IMR-90 (cell line): ENCODE data around the gene SLC25A28. TPM values are rescaled to one million over a fixed set of nuclear protein-coding genes. Genes with fewer than 3 reads are reported as not detected.
A peak's percentile ranks its signal among the peaks of the same experiment; 100 is the strongest.

Experiments used
- ATAC-seq: fragments of 200-7000 bp; cut with Tn5 transposase; 2 replicates; pipeline ENCODE4 v1.9.1; 2020; ENCODE audit warnings: low read depth, mild to moderate bottlenecking, moderate library complexity
- BruUV-seq: library from RNA; stranded (reverse); fragments of 400-500 nt; replicated peaks from 2 replicates; lab custom pipeline; 2021; lab: Mats Ljungman, UMichigan
- CTCF ChIA-PET: fragments of 300-600 bp; formaldehyde crosslinking; extraction: SDS; loops from one replicate; lab custom pipeline; 2021; ENCODE audit warnings: antibody characterized with exemption; lab: Yijun Ruan, JAX
- POLR2A ChIA-PET: fragments of 300-600 bp; sonication (Branson Sonifier 250); formaldehyde crosslinking; loops from one replicate; lab custom pipeline; 2022; ENCODE audit warnings: antibody characterized with exemption; ENCODE audit not compliant: unreplicated experiment; lab: Charles Lee
- DNase-seq: peaks from one replicate; pipeline ENCODE4 v3.0.0; 2013
- H2AFZ ChIP-seq: replicated peaks from 2 replicates; pipeline ENCODE3; 2013; ENCODE audit warnings: low read length, mild to moderate bottlenecking; ENCODE audit not compliant: poor library complexity
- H2AK5ac ChIP-seq: 2 replicates; pipeline ENCODE4 v1.6.1; 2013; ENCODE audit warnings: low read depth, low read length, inconsistent platforms
- H2AK9ac ChIP-seq: replicated peaks from 2 replicates; pipeline ENCODE3; 2013; ENCODE audit warnings: mild to moderate bottlenecking, low read depth, low read length, moderate library complexity; ENCODE audit not compliant: poor library complexity
- H2BK120ac ChIP-seq: 2 replicates; pipeline ENCODE4 v1.6.1; 2013; ENCODE audit warnings: low read depth, low read length, inconsistent platforms
- H2BK15ac ChIP-seq: 3 replicates; pipeline ENCODE4 v1.6.1; 2013; ENCODE audit warnings: low read depth, low read length, inconsistent platforms
- H2BK20ac ChIP-seq: 2 replicates; pipeline ENCODE4 v1.6.1; 2013; ENCODE audit warnings: low read depth, mild to moderate bottlenecking, inconsistent platforms, low read length, moderate library complexity
- H2BK5ac ChIP-seq: 2 replicates; pipeline ENCODE4 v1.6.1; 2013; ENCODE audit warnings: mild to moderate bottlenecking, low read depth, low read length, inconsistent platforms; ENCODE audit not compliant: poor library complexity, severe bottlenecking
- H3K14ac ChIP-seq: replicated peaks from 2 replicates; pipeline ENCODE4 v1.6.1; 2013; ENCODE audit warnings: low read depth, low read length, inconsistent platforms
- H3K18ac ChIP-seq: 2 replicates; pipeline ENCODE4 v1.6.1; 2013; ENCODE audit warnings: low read depth, low read length, control low read depth
- H3K23ac ChIP-seq: 2 replicates; pipeline ENCODE4 v1.6.1; 2013; ENCODE audit warnings: low read depth, low read length, inconsistent platforms
- H3K27ac ChIP-seq: 2 replicates; pipeline ENCODE4 v1.5.1; 2013; ENCODE audit warnings: mild to moderate bottlenecking, control low read depth, low read length; ENCODE audit not compliant: insufficient read depth
- H3K27me3 ChIP-seq: 2 replicates; pipeline ENCODE4 v1.6.1; 2013; ENCODE audit warnings: low read length; ENCODE audit not compliant: control insufficient read depth, insufficient read depth
- H3K36me3 ChIP-seq: 2 replicates; pipeline ENCODE4 v1.6.1; 2013; ENCODE audit warnings: low read length, mixed read lengths; ENCODE audit not compliant: control insufficient read depth, insufficient read depth
- H3K4ac ChIP-seq: 2 replicates; pipeline ENCODE4 v1.6.1; 2013; ENCODE audit warnings: low read depth, low read length, inconsistent platforms
- H3K4me1 ChIP-seq: 2 replicates; pipeline ENCODE4 v1.6.1; 2013; ENCODE audit warnings: low read length, mixed read lengths; ENCODE audit not compliant: control insufficient read depth, insufficient read depth
- H3K4me2 ChIP-seq: 2 replicates; pipeline ENCODE4 v1.6.1; 2013; ENCODE audit warnings: low read depth, mild to moderate bottlenecking, control low read depth, low read length, moderate library complexity
- H3K4me3 ChIP-seq: 2 replicates; pipeline ENCODE4 v1.5.1; 2013; ENCODE audit warnings: low read depth, mild to moderate bottlenecking, control low read depth, low read length, moderate library complexity; ENCODE audit not compliant: insufficient read depth
- H3K56ac ChIP-seq: 2 replicates; pipeline ENCODE4 v1.6.1; 2013; ENCODE audit warnings: low read length, inconsistent platforms; ENCODE audit not compliant: insufficient read depth; ENCODE audit errors: extremely low read depth
- H3K79me1 ChIP-seq, 2 experiments: 2 replicates each; pipeline ENCODE4 v1.6.1; 2013; ENCODE audit warnings: low read length in 2 of 2, inconsistent platforms in 1 of 2, low read depth in 1 of 2
- H3K9ac ChIP-seq: 2 replicates; pipeline ENCODE4 v1.6.1; 2013; ENCODE audit warnings: low read depth, low read length, control low read depth
- H3K9me1 ChIP-seq: 2 replicates; pipeline ENCODE4 v1.6.1; 2013; ENCODE audit warnings: low read length, inconsistent platforms; ENCODE audit not compliant: insufficient read depth
- H3K9me3 ChIP-seq: 2 replicates; pipeline ENCODE4 v1.6.1; 2013; ENCODE audit warnings: low read length; ENCODE audit not compliant: control insufficient read depth, insufficient read depth
- H4K20me1 ChIP-seq: 2 replicates; pipeline ENCODE4 v1.6.1; 2013; ENCODE audit warnings: low read length, inconsistent platforms; ENCODE audit not compliant: insufficient read depth
- H4K5ac ChIP-seq: 2 replicates; pipeline ENCODE4 v1.6.1; 2013; ENCODE audit warnings: mild to moderate bottlenecking, low read depth, low read length, control low read depth
- H4K8ac ChIP-seq, 2 experiments: 2 replicates each; pipeline ENCODE4 v1.6.1; 2013; ENCODE audit warnings: low read depth in 2 of 2, low read length in 2 of 2, control low read depth in 1 of 2, inconsistent platforms in 1 of 2
- H4K91ac ChIP-seq: 2 replicates; pipeline ENCODE4 v1.6.1; 2013; ENCODE audit warnings: low read depth, low read length, inconsistent platforms; ENCODE audit not compliant: insufficient read depth
- CHD1 ChIP-seq: IDR thresholded peaks from 2 replicates; pipeline ENCODE4 v1.6.1; 2012; ENCODE audit warnings: low read depth, low read length, improper control_type of control experiment
- NFE2L2 ChIP-seq: fragments of 150-350 bp; IDR thresholded peaks from 2 replicates; pipeline ENCODE4 v1.6.1; 2016; ENCODE audit warnings: low read depth, mild to moderate bottlenecking, low read length
- RAD21 ChIP-seq: IDR thresholded peaks from 2 replicates; pipeline ENCODE4 v1.6.1; 2012; ENCODE audit warnings: low read length, improper control_type of control experiment
- RCOR1 ChIP-seq: IDR thresholded peaks from 2 replicates; pipeline ENCODE4 v1.6.1; 2012; ENCODE audit warnings: mild to moderate bottlenecking, low read length, improper control_type of control experiment; ENCODE audit not compliant: insufficient replicate concordance
- RFX5 ChIP-seq: IDR thresholded peaks from 2 replicates; pipeline ENCODE4 v1.8.0; 2012; ENCODE audit warnings: low read depth, mild to moderate bottlenecking, low read length, moderate library complexity
- WGBS, 2 experiments: methylation state at CpG; one replicate each; pipeline versions ENCODE4 v1.1.5 to v1.1.7; 2013; ENCODE audit warnings: missing lambda C conversion rate in 2 of 2; ENCODE audit not compliant: insufficient read length in 1 of 2; ENCODE audit errors: extremely low coverage in 2 of 2; 5-methylcytosine and 5-hydroxymethylcytosine counted together
- dilution Hi-C: fragments of 300-500 bp; cut with HindIII; formaldehyde crosslinking; loops from one replicate; pipeline ENCODE4 v1.14.3; 2018; ENCODE audit warnings: low sequenced_read_pairs; ENCODE audit not compliant: unreplicated experiment
- in situ Hi-C: fragments of 300-500 bp; cut with MboI; formaldehyde crosslinking; loops from 3 replicates; pipeline ENCODE4 v1.14.3; 2019; ENCODE audit warnings: low sequenced_read_pairs, inconsistent platforms, mixed read lengths
- intact Hi-C: fragments of 100-400 bp; cut with micrococcal nuclease; formaldehyde crosslinking; loops from 2 replicates; pipeline ENCODE4 v1.10.0; 2022
- polyA plus RNA-seq, 3 experiments: library from polyadenylated mRNA; depleted of rRNA; stranded (reverse); fragments of >200 nt; gene quantifications; 2 replicates each; pipeline ENCODE4 v1.2.3, GENCODE V29; 2012; ENCODE audit warnings: low replicate concordance in 1 of 3
- total RNA-seq: library from RNA; depleted of rRNA; stranded (reverse); fragments of >200 nt; gene quantifications from 2 replicates; pipeline ENCODE4 v1.2.3, GENCODE V29; 2012
- TF ChIP-seq, protein P1 (sequence below): fragments of 150-350 bp; IDR thresholded peaks from 2 replicates; pipeline ENCODE4 v1.6.1; 2016; ENCODE audit warnings: low read depth, mild to moderate bottlenecking, low read length, moderate library complexity, borderline replicate concordance

SLC25A28 gene
- total and polyA plus RNA-seq, 2 of the 4 experiments (the other 2 are of a cell fraction): 13.1 to 29.8 TPM

DNA sequence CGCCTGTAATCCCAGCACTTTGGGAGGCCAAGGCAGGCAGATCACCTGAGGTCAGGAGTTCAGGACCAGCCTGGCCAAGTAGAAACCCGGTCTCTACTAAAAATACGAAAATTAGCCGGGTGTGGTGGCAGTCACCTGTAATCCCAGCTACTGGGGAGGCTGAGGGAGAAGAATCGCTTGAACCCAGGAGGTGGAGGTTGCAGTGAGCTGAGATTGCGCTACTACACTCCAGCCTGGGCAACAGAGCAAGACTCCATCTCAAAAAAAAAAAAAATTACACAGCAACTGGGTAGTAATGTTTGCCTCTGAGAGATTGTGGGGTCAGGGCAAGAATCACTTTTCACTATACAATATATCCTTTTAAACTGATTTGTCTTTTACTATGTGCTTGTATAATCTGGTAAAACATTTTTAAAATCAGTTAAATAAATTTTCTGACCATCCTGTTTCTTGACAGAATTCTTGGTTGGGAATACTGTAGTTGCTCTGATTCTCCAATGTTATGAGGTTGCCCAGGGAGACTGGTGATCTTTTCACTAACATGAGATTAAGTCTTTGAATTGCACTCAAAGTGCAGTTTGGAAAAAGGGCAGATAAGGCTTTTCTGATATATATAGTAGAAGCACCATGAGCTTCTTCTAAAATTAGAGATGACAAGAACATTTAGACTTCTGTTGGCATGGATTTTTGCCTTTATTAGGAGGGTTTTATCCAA is 40.6 kb upstream of the SLC25A28 start (continued):
- TF ChIP-seq, protein P1, sequence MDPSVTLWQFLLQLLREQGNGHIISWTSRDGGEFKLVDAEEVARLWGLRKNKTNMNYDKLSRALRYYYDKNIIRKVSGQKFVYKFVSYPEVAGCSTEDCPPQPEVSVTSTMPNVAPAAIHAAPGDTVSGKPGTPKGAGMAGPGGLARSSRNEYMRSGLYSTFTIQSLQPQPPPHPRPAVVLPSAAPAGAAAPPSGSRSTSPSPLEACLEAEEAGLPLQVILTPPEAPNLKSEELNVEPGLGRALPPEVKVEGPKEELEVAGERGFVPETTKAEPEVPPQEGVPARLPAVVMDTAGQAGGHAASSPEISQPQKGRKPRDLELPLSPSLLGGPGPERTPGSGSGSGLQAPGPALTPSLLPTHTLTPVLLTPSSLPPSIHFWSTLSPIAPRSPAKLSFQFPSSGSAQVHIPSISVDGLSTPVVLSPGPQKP: no peak

DNA sequence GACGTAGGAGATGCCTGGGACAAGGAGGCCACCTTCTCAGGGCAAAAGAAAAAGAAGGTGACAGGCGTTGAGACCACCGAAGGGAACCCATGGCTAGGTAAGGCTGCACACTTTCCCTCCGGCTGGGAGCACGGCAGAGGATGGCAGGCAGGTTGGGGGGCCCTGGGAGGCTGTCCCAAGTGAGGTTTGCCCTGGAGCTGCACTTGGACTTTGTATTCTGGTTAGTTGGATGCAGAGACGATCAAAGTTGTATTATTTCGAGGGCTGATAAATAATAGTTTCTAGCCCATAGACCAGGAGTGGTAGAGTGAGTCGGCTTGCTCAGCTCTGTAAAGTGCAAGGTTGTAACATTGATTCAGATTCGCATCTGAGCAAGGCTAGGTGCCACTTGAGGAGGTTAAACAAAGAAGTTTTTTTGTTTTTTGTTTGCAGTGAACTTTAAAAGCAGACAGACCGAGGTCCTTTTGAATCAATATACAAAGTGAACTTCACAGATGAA is 39.7 kb upstream of the SLC25A28 start:
- ChIA-PET CTCF (no interaction called here), POLR2A (no interaction called here)
- H3K56ac ChIP-seq: peak overlapping the region; percentile 58
- TF ChIP-seq RCOR1: no peak
- TF ChIP-seq NFE2L2: no peak
- TF ChIP-seq CHD1: no peak
- TF ChIP-seq RAD21: no peak
- no peak for TF ChIP-seq RFX5
- TF ChIP-seq, protein P1: no peak
- peak overlapping the region; percentile 79 for H3K4me3 ChIP-seq
- no peaks in the 10 kb centered on the region; the same call in 1 of the 2 replicates for H4K20me1 ChIP-seq
- H2AFZ ChIP-seq: peak overlapping the region; percentile 94
- H2AK5ac ChIP-seq: peak overlapping the region; percentile 68; the same call in 1 of the 2 replicates
- peak overlapping the region; percentile 97 for H3K4me2 ChIP-seq
- peak overlapping the region; percentile 89; the same call in 1 of the 2 replicates for H3K23ac ChIP-seq
- peaks cover 16 to 38% of the 10 kb centered on the region in 2 experiments for H3K79me1 ChIP-seq
- peak overlapping the region; percentile 89 for H2AK9ac ChIP-seq
- no peaks in the 10 kb centered on the region for H3K9me3 ChIP-seq
- H4K5ac ChIP-seq: peak overlapping the region; percentile 28; the same call in 1 of the 2 replicates
- intact Hi-C loops (loop anchor here (1.0 to 5.0 kb wide), 2 partner anchors 29 to 38 kb away; partner anchors contain the start of gene SLC25A28), dilution Hi-C loops (no loop called here), in situ Hi-C loops (no loop called here)
- peaks cover 13% of the 10 kb centered on the region; the same call in 1 of the 2 replicates for H3K9me1 ChIP-seq
- 11% methylated on average over 9 of the region's 10 CpGs; no CpG with 5 or more reads in 1 of the 2 experiments for WGBS, 2 experiments
- peak overlapping the region; percentile 69 for H3K27ac ChIP-seq
- H2BK120ac ChIP-seq: no peak overlapping the region
- DNase-seq (no peak), ATAC-seq (no peak)
- no peak overlapping the region for H2BK20ac ChIP-seq
- peak overlapping the region; percentile 89 for H3K4ac ChIP-seq
- peaks cover 8% of the 10 kb centered on the region for H3K36me3 ChIP-seq
- peaks cover 5% of the 10 kb centered on the region; the same call in 1 of the 2 replicates for H3K4me1 ChIP-seq
- H3K27me3 ChIP-seq: no peaks in the 10 kb centered on the region
- H4K91ac ChIP-seq: peak overlapping the region; percentile 65; the same call in 1 of the 2 replicates
- H2BK5ac ChIP-seq: peak overlapping the region; percentile 47
- peak overlapping the region; percentile 29 for H3K18ac ChIP-seq
- peak overlapping the region; percentile 19; the same call in 1 of the 3 replicates for H2BK15ac ChIP-seq
- peak overlapping the region; percentile 61 to 84; a peak in 3 of 4 replicates for H4K8ac ChIP-seq
- peak overlapping the region; percentile 77 for H3K14ac ChIP-seq
- BruUV-seq: no TSS peak
- peak overlapping the region; percentile 91 for H3K9ac ChIP-seq
